GM12873 (cell line): ENCODE results near the gene SYDE2.

Experiments used
- CTCF ChIP-seq: IDR thresholded peaks from 2 replicates; pipeline ENCODE4 v1.5.1; 2012; ENCODE audit warnings: low read depth, mild to moderate bottlenecking, moderate library complexity, low read length, control low read depth; ENCODE audit not compliant: insufficient read depth; ENCODE audit errors: missing control alignments

SYDE2 gene

GRCh38 chr1:85115933-85116332 lies 84.9 kb downstream of the SYDE2 start:
- no peak for TF ChIP-seq CTCF

- TF ChIP-seq CTCF = no peak
These were observed 89.1 kb downstream of the SYDE2 start for GRCh38 chr1:85111695-85112094.

GRCh38 chr1:85109475-85109874 lies 91.3 kb downstream of the SYDE2 start:
- peak; percentile 85 for TF ChIP-seq CTCF
